ENCODE data around the gene PBX1.

The PBX1 gene

GRCh38 chr1:164760569-164760968 is 201.6 kb downstream of the PBX1 start:
- DNase-seq, result no peak

GRCh38 chr1:164761009-164761408 is 202.0 kb downstream of the PBX1 start:
- no peak for DNase-seq

GRCh38 chr1:164763098-164763497 is 204.1 kb downstream of the PBX1 start:
- no peak for DNase-seq

- no peak for DNase-seq
These were observed 205.3 kb downstream of the PBX1 start for GRCh38 chr1:164764333-164764732.

- DNase-seq, result no peak
These were observed 206.6 kb downstream of the PBX1 start for GRCh38 chr1:164765557-164765956.

- DNase-seq, result no peak
These were observed 207.2 kb downstream of the PBX1 start for GRCh38 chr1:164765992-164766720.

GRCh38 chr1:164767752-164768402 is 208.9 kb downstream of the PBX1 start:
- no peak for DNase-seq

GRCh38 chr1:164768619-164769018 is 209.6 kb downstream of the PBX1 start:
- no peak for DNase-seq

GRCh38 chr1:164769486-164770130 is 210.6 kb downstream of the PBX1 start:
- DNase-seq, result no peak

- no peak for DNase-seq
These were observed 211.1 kb downstream of the PBX1 start for GRCh38 chr1:164770131-164770529.

GRCh38 chr1:164771041-164771618 is 212.1 kb downstream of the PBX1 start:
- no peak for DNase-seq

GRCh38 chr1:164771619-164772361 is 212.8 kb downstream of the PBX1 start:
- no peak for DNase-seq

- no peak for DNase-seq
These were observed 213.7 kb downstream of the PBX1 start for GRCh38 chr1:164772635-164773034.

GRCh38 chr1:164773102-164773501 is 214.1 kb downstream of the PBX1 start:
- no peak for DNase-seq

- DNase-seq, result no peak
These were observed 215.4 kb downstream of the PBX1 start for GRCh38 chr1:164774413-164774812.

GRCh38 chr1:164774819-164775654 is 216.1 kb downstream of the PBX1 start:
- DNase-seq, result peak; percentile 52

- no peak for DNase-seq
These were observed 218.5 kb downstream of the PBX1 start for GRCh38 chr1:164777518-164777917.

- no peak for DNase-seq
These were observed 220.4 kb downstream of the PBX1 start for GRCh38 chr1:164779376-164779775.

GRCh38 chr1:164780111-164780812 is 221.3 kb downstream of the PBX1 start:
- DNase-seq, result peak; percentile 0

GRCh38 chr1:164780863-164781262 is 221.9 kb downstream of the PBX1 start:
- DNase-seq, result no peak

- no peak for DNase-seq
These were observed 223.0 kb downstream of the PBX1 start for GRCh38 chr1:164781972-164782371.

All from right kidney (tissue), 1 donor.